Prostate gland (tissue), 2 donors: ENCODE data around the gene MZB1. TPM values are rescaled to one million over a fixed set of nuclear protein-coding genes. Genes with fewer than 3 reads are reported as not detected.

Experiments
- DNase-seq: peaks from one replicate; pipeline ENCODE4 v3.0.0-alpha.2; 2019; ENCODE audit warnings: low spot score
- H3K27ac ChIP-seq, 2 donors: fragments of 200-600 bp; sonication (generic); 2 replicates each; pipeline ENCODE4 v1.5.1; 2017 to 2019
- H3K27me3 ChIP-seq: fragments of 200-600 bp; sonication (generic); replicated peaks from 2 replicates; pipeline ENCODE4 v1.5.1; 2019; ENCODE audit not compliant: insufficient read depth
- H3K36me3 ChIP-seq, 2 donors: fragments of 200-600 bp; sonication (generic); 1 replicate in 1 of 2; 2 replicates in 1 of 2; pipeline versions ENCODE4 v1.5.1 to v1.8.1; 2017 to 2019
- H3K4me1 ChIP-seq: fragments of 200-600 bp; sonication (generic); replicated peaks from 2 replicates; pipeline ENCODE4 v1.5.1; 2019
- H3K4me3 ChIP-seq, 2 donors: fragments of 200-600 bp; sonication (generic); 2 replicates each; pipeline ENCODE4 v1.5.1; 2017 to 2019
- H3K9me3 ChIP-seq: fragments of 200-600 bp; sonication (generic); 2 replicates; pipeline ENCODE4 v1.5.1; 2017
- CTCF ChIP-seq, 4 experiments: fragments of 200-600 bp in 2 of 4; fragments of 450-650 bp in 2 of 4; sonication (generic) in 2 of 4; IDR thresholded peaks; 1 replicate in 3 of 4; 2 replicates in 1 of 4; pipeline ENCODE4 v1.5.1; 2016 to 2019; ENCODE audit warnings: antibody characterized with exemption in 4 of 4, mild to moderate bottlenecking in 2 of 4, moderate library complexity in 2 of 4
- POLR2A ChIP-seq: fragments of 450-650 bp; IDR thresholded peaks from one replicate; pipeline ENCODE4 v1.6.1; 2016; ENCODE audit warnings: antibody characterized with exemption, mild to moderate bottlenecking
- POLR2AphosphoS5 ChIP-seq: sonication (generic); formaldehyde crosslinking; IDR thresholded peaks from one replicate; pipeline ENCODE4 v1.6.1; 2017; ENCODE audit warnings: antibody characterized with exemption
- WGBS: methylation state at CpG from one replicate; pipeline ENCODE4 v1.1.5; 2018; 5-methylcytosine and 5-hydroxymethylcytosine counted together
- intact Hi-C: fragments of 100-400 bp; cut with DNase I; formaldehyde crosslinking; loops from one replicate; pipeline ENCODE4 v1.14.2; 2022
- total RNA-seq, 2 donors: library from RNA; depleted of rRNA; stranded (reverse); fragments of >200 nt; gene quantifications; one replicate each; pipeline ENCODE4 v1.1.0, GENCODE V29; 2016

Gene MZB1
- total RNA-seq, 2 donors from 2014 or later, result 2.7 to 4.3 TPM

DNA sequence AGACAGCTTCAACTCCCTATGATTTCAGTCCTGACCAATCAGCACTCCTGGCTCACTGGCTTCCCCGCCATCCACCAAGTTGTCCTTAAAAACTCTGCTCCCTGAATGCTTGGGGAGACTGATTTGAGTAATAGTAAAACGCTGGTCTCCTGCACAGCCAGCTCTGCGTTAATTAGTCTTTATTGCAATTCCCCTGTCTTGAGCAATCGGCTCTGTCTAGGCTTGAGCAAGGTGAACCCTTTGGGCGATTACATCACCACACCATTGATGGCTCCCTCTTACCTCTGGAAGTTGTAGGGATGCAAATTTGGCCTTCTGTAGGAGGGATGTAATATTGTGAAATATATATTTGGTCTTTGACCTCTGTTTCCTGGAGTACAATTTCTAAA is 3.7 kb downstream of the MZB1 start:
- peaks cover 32% of the 10 kb centered on the region for H3K4me1 ChIP-seq

GRCh38 chr5:139385061-139386049 is 4.4 kb downstream of the MZB1 start:
- H3K4me3 ChIP-seq, result peak overlapping the region in 1 of 2 donors; percentile 9
- no peak for DNase-seq
- TF ChIP-seq CTCF (IDR thresholded peaks at IDR 0.05), result peak in 2 of 4 experiments; percentile 29 to 32
- no peak for TF ChIP-seq POLR2AphosphoS5
- H3K4me1 ChIP-seq, result peaks cover 26% of the 10 kb centered on the region
- intact Hi-C loops, result no loop called here
- no peaks in the 10 kb centered on the region for H3K27me3 ChIP-seq
- H3K27ac ChIP-seq, result peak overlapping the region; percentile 77 to 79
- H3K9me3 ChIP-seq, result no peaks in the 10 kb centered on the region
- no peaks in the 10 kb centered on the region for H3K36me3 ChIP-seq
- 52% methylated on average over 8 of the region's 8 CpGs for WGBS

More for the DNA sequence above, 3.7 kb downstream of the MZB1 start:
- intact Hi-C loops, result no loop called here
- Histone ChIP-seq H3K4me3 (no peak overlapping the region), H3K27me3 (no peaks in the 10 kb centered on the region), H3K36me3 (no peaks in the 10 kb centered on the region), H3K9me3 (no peaks in the 10 kb centered on the region), H3K27ac (peak overlapping the region in 1 of 2 donors; percentile 79)
- TF ChIP-seq POLR2A, result no peak
- no peak for TF ChIP-seq CTCF (IDR thresholded peaks at IDR 0.05)
- TF ChIP-seq POLR2AphosphoS5, result no peak
- DNase-seq, result no peak
- 71% methylated on average over 5 of the region's 5 CpGs for WGBS

DNA sequence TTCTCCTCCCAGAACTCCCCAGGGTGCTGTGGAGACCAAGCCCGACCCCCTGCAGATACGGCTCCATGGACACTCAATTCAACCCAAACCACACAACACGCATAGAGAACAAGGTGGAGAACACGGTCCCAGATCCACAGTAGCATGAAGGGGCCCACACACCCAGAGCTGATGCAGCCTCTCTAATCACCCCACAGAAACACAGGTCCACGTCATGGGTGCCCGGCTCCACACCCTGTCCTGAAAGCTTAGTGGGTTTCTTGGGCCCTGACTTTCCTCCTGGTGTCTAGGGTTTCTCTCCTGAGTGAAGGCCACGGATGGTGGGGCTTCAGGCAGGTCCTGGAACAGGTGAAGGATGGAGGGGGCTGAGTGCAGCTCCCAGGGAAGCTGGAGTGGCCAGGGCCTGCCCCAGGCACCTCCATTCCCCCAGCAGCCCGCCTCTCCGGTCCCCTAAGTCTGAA is 5.1 kb downstream of the MZB1 start:
- Histone ChIP-seq H3K9me3 (no peaks in the 10 kb centered on the region), H3K27me3 (no peaks in the 10 kb centered on the region), H3K4me3 (peak overlapping the region in 1 of 2 donors; percentile 19), H3K27ac (peak overlapping the region; percentile 77 to 79), H3K36me3 (no peaks in the 10 kb centered on the region), H3K4me1 (peaks cover 24% of the 10 kb centered on the region)
- DNase-seq, result no peak
- TF ChIP-seq POLR2AphosphoS5 (no peak), POLR2A (no peak), CTCF (IDR thresholded peaks at IDR 0.05) (no peak)
- WGBS, result 65% methylated on average over 9 of the region's 9 CpGs
- intact Hi-C loops, result no loop called here

GRCh38 chr5:139383993-139384590 is 5.6 kb downstream of the MZB1 start:
- intact Hi-C loops, result no loop called here
- Histone ChIP-seq H3K4me3 (peak overlapping the region in 1 of 2 donors; percentile 19), H3K27ac (peak overlapping the region; percentile 77 to 79), H3K36me3 (no peaks in the 10 kb centered on the region), H3K9me3 (no peaks in the 10 kb centered on the region), H3K27me3 (no peaks in the 10 kb centered on the region), H3K4me1 (peaks cover 23% of the 10 kb centered on the region)
- WGBS, result 60% methylated on average over 7 of the region's 7 CpGs
- TF ChIP-seq CTCF (IDR thresholded peaks at IDR 0.05) (peak in 1 of 4 experiments; percentile 16), POLR2A (no peak), POLR2AphosphoS5 (peak; percentile 61)
- DNase-seq, result peak; percentile 69
